ENCODE data around the gene TEX13B.

DNA sequence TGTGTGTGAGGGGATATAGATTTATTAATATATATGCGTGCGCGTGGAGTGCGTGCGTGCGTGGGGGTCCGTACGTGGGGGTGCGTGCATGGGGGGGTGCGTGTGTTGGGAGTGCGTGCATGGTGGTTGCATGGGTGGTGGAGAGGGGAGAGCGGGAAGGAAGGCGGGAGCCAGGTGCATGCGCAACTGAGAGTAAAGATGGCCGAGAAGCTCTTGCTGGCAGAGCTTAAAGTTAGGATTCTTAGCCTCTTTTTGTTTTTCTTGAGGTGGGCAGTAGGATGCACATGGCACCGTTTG lies 45.8 kb downstream of the TEX13B start:
- TF ChIP-seq EZH2 (optimal IDR thresholded peaks at IDR 0.05; ENCODE audit: low read depth, low read length) (no peak), EZH2phosphoT487 (IDR thresholded peaks at IDR 0.05; ENCODE audit: low read length) (no peak)
- TF ChIP-seq, protein P1, sequence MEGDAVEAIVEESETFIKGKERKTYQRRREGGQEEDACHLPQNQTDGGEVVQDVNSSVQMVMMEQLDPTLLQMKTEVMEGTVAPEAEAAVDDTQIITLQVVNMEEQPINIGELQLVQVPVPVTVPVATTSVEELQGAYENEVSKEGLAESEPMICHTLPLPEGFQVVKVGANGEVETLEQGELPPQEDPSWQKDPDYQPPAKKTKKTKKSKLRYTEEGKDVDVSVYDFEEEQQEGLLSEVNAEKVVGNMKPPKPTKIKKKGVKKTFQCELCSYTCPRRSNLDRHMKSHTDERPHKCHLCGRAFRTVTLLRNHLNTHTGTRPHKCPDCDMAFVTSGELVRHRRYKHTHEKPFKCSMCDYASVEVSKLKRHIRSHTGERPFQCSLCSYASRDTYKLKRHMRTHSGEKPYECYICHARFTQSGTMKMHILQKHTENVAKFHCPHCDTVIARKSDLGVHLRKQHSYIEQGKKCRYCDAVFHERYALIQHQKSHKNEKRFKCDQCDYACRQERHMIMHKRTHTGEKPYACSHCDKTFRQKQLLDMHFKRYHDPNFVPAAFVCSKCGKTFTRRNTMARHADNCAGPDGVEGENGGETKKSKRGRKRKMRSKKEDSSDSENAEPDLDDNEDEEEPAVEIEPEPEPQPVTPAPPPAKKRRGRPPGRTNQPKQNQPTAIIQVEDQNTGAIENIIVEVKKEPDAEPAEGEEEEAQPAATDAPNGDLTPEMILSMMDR (IDR thresholded peaks at IDR 0.05; ENCODE audit: low read length): no peak

Data from MM.1S (cell line).